NCI-H1436 treated with DMSO at 0.1 percent for 48 hours (cell line): ENCODE measurements around the gene LRRN1.
"Not testable (repeated sequence)": the region's sequence is repeated elsewhere in the genome, so short reads cannot be mapped to it uniquely, and the experiment has no call there.

Experiments
- DNase-seq: peaks from one replicate; lab custom pipeline; 2025; lab: John Stamatoyannopoulos, UW

The LRRN1 gene

GRCh38 chr3:3813013-3813412, 13.8 kb downstream of the LRRN1 start:
- DNase-seq, result no peak

- DNase-seq, result no peak
Observed at GRCh38 chr3:3815206-3815605, 16.0 kb downstream of the LRRN1 start.

GRCh38 chr3:3816034-3816433, 16.8 kb downstream of the LRRN1 start:
- no peak for DNase-seq

GRCh38 chr3:3817865-3818264, 18.6 kb downstream of the LRRN1 start:
- no peak for DNase-seq

GRCh38 chr3:3821777-3822176, 22.5 kb downstream of the LRRN1 start:
- DNase-seq, result no peak

- DNase-seq, result no peak
Observed at GRCh38 chr3:3825035-3825434, 25.8 kb downstream of the LRRN1 start.

- no peak for DNase-seq
Observed at GRCh38 chr3:3826521-3826920, 27.3 kb downstream of the LRRN1 start.

GRCh38 chr3:3827111-3827510, 27.9 kb downstream of the LRRN1 start:
- DNase-seq, result no peak

GRCh38 chr3:3828417-3828816, 29.2 kb downstream of the LRRN1 start:
- DNase-seq, result not testable (repeated sequence)

GRCh38 chr3:3836845-3837244, 37.6 kb downstream of the LRRN1 start:
- DNase-seq, result no peak

GRCh38 chr3:3842356-3842755, 43.1 kb downstream of the LRRN1 start:
- no peak for DNase-seq

- no peak for DNase-seq
Observed at GRCh38 chr3:3847994-3848922, 49.0 kb downstream of the LRRN1 start.

GRCh38 chr3:3848923-3849275, 49.7 kb downstream of the LRRN1 start:
- DNase-seq, result no peak

- no peak for DNase-seq
Observed at GRCh38 chr3:3851621-3852323, 52.5 kb downstream of the LRRN1 start.

- DNase-seq, result no peak
Observed at GRCh38 chr3:3853544-3853943, 54.3 kb downstream of the LRRN1 start.

GRCh38 chr3:3855056-3855455, 55.8 kb downstream of the LRRN1 start:
- DNase-seq, result no peak

GRCh38 chr3:3860235-3860634, 61.0 kb downstream of the LRRN1 start:
- no peak for DNase-seq

GRCh38 chr3:3862534-3862933, 63.3 kb downstream of the LRRN1 start:
- no peak for DNase-seq

GRCh38 chr3:3875491-3875890, 76.3 kb downstream of the LRRN1 start:
- DNase-seq, result no peak

- DNase-seq, result no peak
Observed at GRCh38 chr3:3881050-3881449, 81.8 kb downstream of the LRRN1 start.

- not testable (repeated sequence) for DNase-seq
Observed at GRCh38 chr3:3887311-3887710, 88.1 kb downstream of the LRRN1 start.

- no peak for DNase-seq
Observed at GRCh38 chr3:3893590-3893989, 94.4 kb downstream of the LRRN1 start.
